ENCODE measurements around the gene LDLRAD3. TPM values are rescaled to one million over a fixed set of nuclear protein-coding genes. Genes with fewer than 3 reads are reported as not detected.
"Not testable (repeated sequence)": the region's sequence is repeated elsewhere in the genome, so short reads cannot be mapped to it uniquely, and the experiment has no call there.

LDLRAD3 gene
- total RNA-seq, 2 donors from 2014 or later = 30.8 to 42.5 TPM

DNA sequence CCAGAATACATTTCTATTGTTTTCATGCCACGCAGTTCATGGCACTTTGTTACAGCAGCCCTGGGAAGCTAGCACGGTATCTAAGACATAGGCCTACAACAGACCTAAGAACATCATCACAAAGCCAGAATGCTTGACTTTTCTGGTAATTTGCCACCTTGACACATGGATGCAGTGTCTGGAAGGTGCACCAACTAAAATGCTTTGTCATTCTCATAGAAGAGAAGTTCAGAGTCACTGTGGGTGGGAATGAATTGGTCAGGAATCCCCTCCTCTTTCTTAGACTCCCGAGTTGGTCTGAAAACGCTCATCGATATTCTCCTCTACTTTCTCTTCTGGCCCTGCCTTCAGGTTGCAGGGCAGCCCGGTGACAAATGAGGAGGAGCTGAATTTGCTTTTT, 223.9 kb downstream of the LDLRAD3 start:
- no peaks in the 10 kb centered on the region for H3K27me3 ChIP-seq (replicated peaks; ENCODE audit: insufficient read depth)

GRCh38 chr11:36177836-36178235, 234.0 kb downstream of the LDLRAD3 start:
- no peaks in the 10 kb centered on the region for H3K4me1 ChIP-seq (replicated peaks)
- 90% methylated on average over 2 of the region's 2 CpGs for WGBS
- DNase-seq (ENCODE audit: low spot score) = no peak
- no peak overlapping the region for H3K27ac ChIP-seq
- intact Hi-C loops (cut with DNase I) = no loop called here
- H3K36me3 ChIP-seq = no peaks in the 10 kb centered on the region
- no peak for TF ChIP-seq POLR2A (IDR thresholded peaks at IDR 0.05)
- no peak for TF ChIP-seq CTCF (IDR thresholded peaks at IDR 0.05)
- H3K4me3 ChIP-seq = no peak overlapping the region
- no peaks in the 10 kb centered on the region for H3K27me3 ChIP-seq (replicated peaks; ENCODE audit: insufficient read depth)
- H3K9me3 ChIP-seq = no peaks in the 10 kb centered on the region

More for the DNA sequence above, 223.9 kb downstream of the LDLRAD3 start:
- no peak overlapping the region for H3K27ac ChIP-seq
- 96% methylated on average over 6 of the region's 6 CpGs for WGBS
- no peaks in the 10 kb centered on the region for H3K9me3 ChIP-seq
- TF ChIP-seq CTCF (IDR thresholded peaks at IDR 0.05) (no peak), POLR2AphosphoS5 (IDR thresholded peaks at IDR 0.05) (no peak), POLR2A (IDR thresholded peaks at IDR 0.05) (no peak)
- H3K36me3 ChIP-seq = no peaks in the 10 kb centered on the region
- H3K4me1 ChIP-seq (replicated peaks) = peaks cover 5% of the 10 kb centered on the region
- intact Hi-C loops (cut with DNase I) = no loop called here
- no peak overlapping the region for H3K4me3 ChIP-seq
- DNase-seq (ENCODE audit: low spot score) = no peak

DNA sequence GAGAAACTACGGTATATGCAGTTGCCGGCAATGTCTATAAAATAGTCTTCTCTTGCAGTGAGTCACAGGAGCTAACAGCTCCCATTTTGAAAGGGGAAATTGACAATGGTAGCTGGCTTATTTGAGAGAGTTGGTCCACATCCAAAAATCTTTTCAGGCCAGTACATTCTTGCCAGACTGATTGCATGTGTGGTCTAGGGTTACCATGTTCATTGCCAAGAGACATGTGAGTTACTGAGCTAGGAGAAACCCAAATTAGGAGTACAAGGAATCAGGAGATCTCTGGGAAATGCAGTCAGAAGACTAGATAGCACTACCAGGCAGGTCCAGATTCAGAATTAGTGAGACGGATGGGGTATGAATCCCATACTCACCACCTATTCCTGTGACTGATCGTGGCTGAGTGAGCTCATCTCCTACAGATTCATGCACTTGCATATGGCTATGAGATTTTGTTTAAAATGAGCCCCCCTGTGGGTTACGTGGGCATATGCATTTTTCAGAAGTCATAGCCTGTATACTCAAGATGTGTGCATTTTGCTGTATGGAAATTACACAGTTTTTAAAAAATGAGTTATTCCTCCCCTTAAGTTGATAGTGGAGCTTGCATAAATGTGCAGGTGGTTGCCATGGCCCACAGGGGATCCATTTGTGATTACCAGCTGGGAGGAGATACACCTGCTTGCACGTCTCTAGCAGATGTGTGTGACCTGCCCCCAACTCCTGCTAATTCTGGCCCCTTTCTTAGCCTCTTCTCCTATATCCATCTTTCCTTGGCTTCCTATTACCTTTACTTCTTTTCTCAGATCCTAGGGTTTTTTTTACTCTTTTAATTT, 242.7 kb downstream of the LDLRAD3 start:
- 57% methylated on average over 6 of the region's 6 CpGs for WGBS
- peak; percentile 42 for DNase-seq (ENCODE audit: low spot score)
- Histone ChIP-seq H3K9me3 (no peaks in the 10 kb centered on the region), H3K4me1 (replicated peaks) (no peaks in the 10 kb centered on the region), H3K27ac (no peak overlapping the region), H3K27me3 (replicated peaks; ENCODE audit: insufficient read depth) (no peaks in the 10 kb centered on the region), H3K36me3 (no peaks in the 10 kb centered on the region), H3K4me3 (no peak overlapping the region)
- TF ChIP-seq CTCF (IDR thresholded peaks at IDR 0.05) = no peak
- TF ChIP-seq POLR2A (IDR thresholded peaks at IDR 0.05) = no peak
- TF ChIP-seq POLR2AphosphoS5 (IDR thresholded peaks at IDR 0.05) = peak; percentile 70
- intact Hi-C loops (cut with DNase I) = no loop called here

DNA sequence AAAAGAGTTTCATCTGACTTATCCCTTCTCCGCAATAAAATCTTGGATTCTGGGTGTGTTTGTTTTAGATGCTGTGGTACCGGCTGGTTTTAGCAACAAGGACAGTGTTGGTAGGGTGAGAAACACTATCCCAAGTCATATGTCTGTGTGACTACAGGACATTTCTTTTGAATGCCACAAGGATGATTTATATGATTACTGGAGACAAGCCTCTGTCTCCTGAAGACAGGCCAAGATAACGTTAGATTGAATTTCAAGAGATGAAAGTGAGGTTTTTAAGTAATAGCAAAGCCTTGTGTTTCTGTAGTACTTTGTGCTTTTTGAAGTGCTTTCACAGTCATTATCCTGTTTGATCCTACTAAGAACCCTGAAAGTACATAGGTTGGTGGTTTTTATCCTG, 243.8 kb downstream of the LDLRAD3 start:
- TF ChIP-seq CTCF (IDR thresholded peaks at IDR 0.05) = no peak
- Histone ChIP-seq H3K36me3 (no peaks in the 10 kb centered on the region), H3K4me3 (no peak overlapping the region), H3K4me1 (replicated peaks) (no peaks in the 10 kb centered on the region), H3K27ac (no peak overlapping the region), H3K9me3 (no peaks in the 10 kb centered on the region), H3K27me3 (replicated peaks; ENCODE audit: insufficient read depth) (no peaks in the 10 kb centered on the region)
- no peak for DNase-seq (ENCODE audit: low spot score)
- intact Hi-C loops (cut with DNase I) = no loop called here
- WGBS = 76% methylated on average over 3 of the region's 3 CpGs

DNA sequence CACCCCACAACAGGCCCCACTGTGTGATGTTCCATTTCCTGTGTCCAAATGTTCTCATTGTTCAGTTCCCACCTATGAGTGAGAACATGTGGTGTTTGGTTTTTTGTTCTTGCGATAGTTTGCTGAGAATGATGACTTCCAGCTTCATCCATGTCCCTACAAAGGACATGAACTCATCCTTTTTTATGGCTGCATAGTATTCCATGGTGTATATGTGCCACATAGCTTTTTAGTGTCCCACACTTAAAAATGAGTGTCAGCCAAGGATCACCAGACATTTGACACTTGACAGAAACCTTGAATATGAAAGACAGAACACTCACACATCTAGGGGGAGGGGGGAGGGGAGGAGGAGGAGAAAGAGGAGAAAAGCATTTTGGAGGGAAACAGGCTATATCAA, 245.9 kb downstream of the LDLRAD3 start:
- DNase-seq (ENCODE audit: low spot score); H3K9me3 ChIP-seq; intact Hi-C loops (cut with DNase I); H3K4me1 ChIP-seq (replicated peaks); H3K27ac ChIP-seq; H3K27me3 ChIP-seq (replicated peaks; ENCODE audit: insufficient read depth); H3K4me3 ChIP-seq; H3K36me3 ChIP-seq: not testable (repeated sequence)
- WGBS = 100% methylated on average over 1 of the region's 1 CpG

All from prostate gland (tissue), 2 donors.